Lower leg skin (tissue), 4 donors: Measurements from ENCODE around the gene PMEL. TPM values are rescaled to one million over a fixed set of nuclear protein-coding genes. Genes with fewer than 3 reads are reported as not detected.

Experiments used
- DNase-seq, 2 donors: peaks; one replicate each; pipeline ENCODE4 v3.0.0-alpha.2; 2019; ENCODE audit warnings: low spot score in 2 of 2
- H3K4me3 ChIP-seq: fragments of 200-600 bp; sonication (generic); 2 replicates; pipeline ENCODE4 v1.5.1; 2017; ENCODE audit warnings: mild to moderate bottlenecking, low read depth; ENCODE audit not compliant: poor library complexity, severe bottlenecking
- POLR2A ChIP-seq, 2 donors: fragments of 450-650 bp; IDR thresholded peaks; one replicate each; pipeline ENCODE4 v1.6.1; 2016 to 2017; ENCODE audit warnings: antibody characterized with exemption in 2 of 2, mild to moderate bottlenecking in 1 of 2, moderate library complexity in 1 of 2
- WGBS, 2 donors: methylation state at CpG; one replicate each; pipeline ENCODE4 v1.1.5; 2018; 5-methylcytosine and 5-hydroxymethylcytosine counted together
- intact Hi-C: fragments of 100-400 bp; cut with DNase I; formaldehyde crosslinking; loops from one replicate; pipeline ENCODE4 v1.15.0; 2023; ENCODE audit warnings: low total_unique reads
- total RNA-seq, 4 donors: library from RNA; depleted of rRNA; stranded (reverse); fragments of >200 nt; gene quantifications; one replicate each; pipeline ENCODE4 v1.1.0, GENCODE V29; 2016
- TF ChIP-seq, protein P1 (sequence below), 3 donors: fragments of 450-650 bp; IDR thresholded peaks; one replicate each; pipeline ENCODE4 v1.5.1; 2016; ENCODE audit warnings: antibody characterized with exemption in 3 of 3, mild to moderate bottlenecking in 3 of 3, moderate library complexity in 2 of 3

PMEL gene
- total RNA-seq, 4 donors from 2014 or later = 17.2 to 49.3 (median 34.2) TPM

GRCh38 chr12:55942055-55942454 lies 23.8 kb downstream of the PMEL start:
- no peak for TF ChIP-seq POLR2A (IDR thresholded peaks at IDR 0.05)
- DNase-seq = no peak
- H3K4me3 ChIP-seq = no peak overlapping the region
- intact Hi-C loops = loop anchor here (5.0 kb wide), 1 partner anchor 205 kb away; no protein-coding TSS in a partner anchor
- 50 to 51% methylated on average over 4 of the region's 4 CpGs for WGBS, 2 donors

DNA sequence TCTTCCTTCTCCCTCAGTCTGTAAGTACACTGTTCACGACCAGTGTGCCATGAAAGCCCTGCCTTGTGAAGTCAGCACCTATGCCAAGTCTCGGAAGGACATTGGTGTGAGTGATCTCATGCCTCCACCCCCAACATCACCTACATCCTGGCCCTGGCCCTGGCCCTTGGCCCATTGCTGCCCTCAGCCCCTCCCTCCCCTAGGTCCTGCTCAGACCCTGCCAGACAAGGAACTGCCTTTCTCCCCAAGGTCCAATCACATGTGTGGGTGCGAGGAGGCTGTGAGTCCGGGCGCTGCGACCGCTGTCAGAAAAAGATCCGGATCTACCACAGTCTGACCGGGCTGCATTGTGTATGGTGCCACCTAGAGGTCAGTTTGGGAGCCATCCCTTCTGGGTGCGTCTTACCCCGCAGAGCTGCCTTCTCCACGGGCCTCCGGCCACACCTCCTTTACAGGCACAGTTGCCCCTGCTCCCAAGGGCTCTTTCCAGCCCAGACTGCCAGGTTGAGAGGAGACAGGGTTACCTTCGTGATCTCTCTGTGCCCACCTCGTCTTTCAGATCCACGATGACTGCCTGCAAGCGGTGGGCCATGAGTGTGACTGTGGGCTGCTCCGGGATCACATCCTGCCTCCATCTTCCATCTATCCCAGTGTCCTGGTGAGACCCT lies 25.6 kb downstream of the PMEL start:
- no peak for TF ChIP-seq POLR2A (IDR thresholded peaks at IDR 0.05)
- TF ChIP-seq, protein P1, sequence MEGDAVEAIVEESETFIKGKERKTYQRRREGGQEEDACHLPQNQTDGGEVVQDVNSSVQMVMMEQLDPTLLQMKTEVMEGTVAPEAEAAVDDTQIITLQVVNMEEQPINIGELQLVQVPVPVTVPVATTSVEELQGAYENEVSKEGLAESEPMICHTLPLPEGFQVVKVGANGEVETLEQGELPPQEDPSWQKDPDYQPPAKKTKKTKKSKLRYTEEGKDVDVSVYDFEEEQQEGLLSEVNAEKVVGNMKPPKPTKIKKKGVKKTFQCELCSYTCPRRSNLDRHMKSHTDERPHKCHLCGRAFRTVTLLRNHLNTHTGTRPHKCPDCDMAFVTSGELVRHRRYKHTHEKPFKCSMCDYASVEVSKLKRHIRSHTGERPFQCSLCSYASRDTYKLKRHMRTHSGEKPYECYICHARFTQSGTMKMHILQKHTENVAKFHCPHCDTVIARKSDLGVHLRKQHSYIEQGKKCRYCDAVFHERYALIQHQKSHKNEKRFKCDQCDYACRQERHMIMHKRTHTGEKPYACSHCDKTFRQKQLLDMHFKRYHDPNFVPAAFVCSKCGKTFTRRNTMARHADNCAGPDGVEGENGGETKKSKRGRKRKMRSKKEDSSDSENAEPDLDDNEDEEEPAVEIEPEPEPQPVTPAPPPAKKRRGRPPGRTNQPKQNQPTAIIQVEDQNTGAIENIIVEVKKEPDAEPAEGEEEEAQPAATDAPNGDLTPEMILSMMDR (IDR thresholded peaks at IDR 0.05) = peak in 1 of 3 donors; percentile 84
- no peak overlapping the region for H3K4me3 ChIP-seq
- peak; percentile 85 to 97 for DNase-seq
- 15% methylated on average over 18 of the region's 18 CpGs for WGBS, 2 donors
- intact Hi-C loops = loop anchor here (5.0 kb wide), 1 partner anchor 203 kb away; no protein-coding TSS in a partner anchor

- no peak overlapping the region for H3K4me3 ChIP-seq
- no peak for DNase-seq
- TF ChIP-seq, protein P1 (IDR thresholded peaks at IDR 0.05) = no peak
- TF ChIP-seq POLR2A (IDR thresholded peaks at IDR 0.05) = no peak
- 66 to 74% methylated on average over 8 of the region's 8 CpGs for WGBS, 2 donors
- intact Hi-C loops = no loop called here
Observed at GRCh38 chr12:55938826-55939501, 26.9 kb downstream of the PMEL start.

DNA sequence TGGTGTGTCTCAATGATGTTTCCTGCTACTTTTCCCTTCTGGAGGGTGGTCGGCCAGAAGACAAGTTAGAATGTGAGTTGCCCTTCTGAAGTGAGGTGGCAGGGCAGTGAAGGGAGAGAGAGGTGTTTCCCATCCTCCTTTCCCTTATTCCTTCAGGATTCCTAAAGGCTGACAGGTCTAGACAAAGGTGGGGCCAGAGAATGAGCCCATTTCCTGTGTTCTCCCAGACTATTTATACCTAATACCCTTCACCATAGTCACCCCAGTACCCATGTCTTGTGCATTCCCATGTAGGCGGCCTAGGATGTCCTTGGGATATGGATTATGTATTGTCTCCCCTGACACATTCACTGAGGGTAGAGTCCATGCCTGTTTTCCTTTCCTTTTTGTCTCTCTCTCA lies 27.9 kb downstream of the PMEL start:
- no peak for TF ChIP-seq POLR2A (IDR thresholded peaks at IDR 0.05)
- TF ChIP-seq, protein P1 (IDR thresholded peaks at IDR 0.05) = no peak
- no peak overlapping the region for H3K4me3 ChIP-seq
- intact Hi-C loops = no loop called here
- DNase-seq = peak in 1 of 2 donors; percentile 12
- 72 to 87% methylated on average over 2 of the region's 2 CpGs for WGBS, 2 donors

GRCh38 chr12:55935738-55936151 lies 30.1 kb downstream of the PMEL start:
- peak in 1 of 2 donors; percentile 87 for DNase-seq
- TF ChIP-seq, protein P1 (IDR thresholded peaks at IDR 0.05) = no peak
- no peak for TF ChIP-seq POLR2A (IDR thresholded peaks at IDR 0.05)
- H3K4me3 ChIP-seq = no peak overlapping the region
- intact Hi-C loops = no loop called here
- 24 to 47% methylated on average over 26 of the region's 26 CpGs for WGBS, 2 donors

- no peak for TF ChIP-seq POLR2A (IDR thresholded peaks at IDR 0.05)
- TF ChIP-seq, protein P1 (IDR thresholded peaks at IDR 0.05) = no peak
- no peak for DNase-seq
- intact Hi-C loops = no loop called here
- WGBS, 2 donors = 75 to 78% methylated on average over 1 of the region's 1 CpG
- H3K4me3 ChIP-seq = no peak overlapping the region
Observed at GRCh38 chr12:55934773-55935172, 31.1 kb downstream of the PMEL start.
